Dermis microvascular lymphatic vessel endothelial cell (primary cell): ENCODE data around the gene MMP28. TPM values are rescaled to one million over a fixed set of nuclear protein-coding genes. Genes with fewer than 3 reads are reported as not detected.

Source experiments
- DNase-seq, 2 donors: peaks; one replicate each; pipeline versions ENCODE4 v3.0.0 to v3.0.0-alpha.2; 2010; ENCODE audit warnings: low read depth in 2 of 2
- total RNA-seq: library from RNA; depleted of rRNA; stranded (reverse); fragments of >200 nt; gene quantifications from 2 replicates; pipeline ENCODE4 v1.2.1, GENCODE V29; 2014

Gene MMP28
- total RNA-seq, 1 donor from 2014 or later, result 1.3 TPM

GRCh38 chr17:35797918-35798317 lies 2.5 kb upstream of the MMP28 start:
- no peak for DNase-seq

- no peak for DNase-seq
Measured at GRCh38 chr17:35797370-35797769, 1.9 kb upstream of the MMP28 start.

GRCh38 chr17:35796942-35797341 lies 1.5 kb upstream of the MMP28 start:
- DNase-seq, result no peak

GRCh38 chr17:35795871-35796265 lies 427 bp upstream of the MMP28 start:
- DNase-seq, result peak in 1 of 2 donors; percentile 28

GRCh38 chr17:35793257-35793656 lies 2.2 kb downstream of the MMP28 start:
- no peak for DNase-seq

GRCh38 chr17:35791681-35792350 lies 3.6 kb downstream of the MMP28 start:
- no peak for DNase-seq

GRCh38 chr17:35790841-35791240 lies 4.6 kb downstream of the MMP28 start:
- DNase-seq, result no peak

- DNase-seq, result no peak
Measured at GRCh38 chr17:35788477-35789368, 6.7 kb downstream of the MMP28 start.

- DNase-seq, result no peak
Measured at GRCh38 chr17:35786941-35787432, 8.5 kb downstream of the MMP28 start.

GRCh38 chr17:35784895-35785294 lies 10.5 kb downstream of the MMP28 start:
- DNase-seq, result no peak

- no peak for DNase-seq
Measured at GRCh38 chr17:35780950-35781349, 14.5 kb downstream of the MMP28 start.

GRCh38 chr17:35778641-35779196 lies 16.7 kb downstream of the MMP28 start:
- no peak for DNase-seq

GRCh38 chr17:35775583-35775982 lies 19.9 kb downstream of the MMP28 start:
- no peak for DNase-seq

GRCh38 chr17:35775039-35775438 lies 20.4 kb downstream of the MMP28 start:
- no peak for DNase-seq

- DNase-seq, result peak in 1 of 2 donors; percentile 19
Measured at GRCh38 chr17:35774499-35774898, 20.9 kb downstream of the MMP28 start.

GRCh38 chr17:35773679-35774425 lies 21.6 kb downstream of the MMP28 start:
- peak in 1 of 2 donors; percentile 36 for DNase-seq

GRCh38 chr17:35773129-35773528 lies 22.3 kb downstream of the MMP28 start:
- no peak for DNase-seq

GRCh38 chr17:35769895-35770486 lies 25.4 kb downstream of the MMP28 start:
- DNase-seq, result no peak

GRCh38 chr17:35768797-35769196 lies 26.6 kb downstream of the MMP28 start:
- no peak for DNase-seq

- DNase-seq, result peak in 1 of 2 donors; percentile 58
Measured at GRCh38 chr17:35766903-35767510, 28.4 kb downstream of the MMP28 start.

- no peak for DNase-seq
Measured at GRCh38 chr17:35766489-35766877, 29.0 kb downstream of the MMP28 start.
